ENCODE data around the gene C17orf100. TPM values are rescaled to one million over a fixed set of nuclear protein-coding genes. Genes with fewer than 3 reads are reported as not detected.

C17orf100 gene
- total and polyA plus RNA-seq, 2 of the 13 experiments (the other 11 are each of a cell fraction or from before 2014, with no cell fraction given), result 3.6 to 8.7 TPM

GRCh38 chr17:6666077-6666521 lies 14.5 kb downstream of the C17orf100 start (continued):
- TF ChIP-seq SRF (IDR thresholded peaks at IDR 0.05; ENCODE audit: low read depth, low read length), result no peak
- no peak for TF ChIP-seq MYNN (CRISPR knock-in tag; IDR thresholded peaks at IDR 0.05; ENCODE audit: low read depth)
- no peak for TF ChIP-seq MEIS1 (CRISPR knock-in tag; IDR thresholded peaks at IDR 0.05; ENCODE audit: borderline replicate concordance)
- no peak for TF ChIP-seq ZNF629 (CRISPR knock-in tag; conservative IDR thresholded peaks at IDR 0.05)
- TF ChIP-seq, protein P1, sequence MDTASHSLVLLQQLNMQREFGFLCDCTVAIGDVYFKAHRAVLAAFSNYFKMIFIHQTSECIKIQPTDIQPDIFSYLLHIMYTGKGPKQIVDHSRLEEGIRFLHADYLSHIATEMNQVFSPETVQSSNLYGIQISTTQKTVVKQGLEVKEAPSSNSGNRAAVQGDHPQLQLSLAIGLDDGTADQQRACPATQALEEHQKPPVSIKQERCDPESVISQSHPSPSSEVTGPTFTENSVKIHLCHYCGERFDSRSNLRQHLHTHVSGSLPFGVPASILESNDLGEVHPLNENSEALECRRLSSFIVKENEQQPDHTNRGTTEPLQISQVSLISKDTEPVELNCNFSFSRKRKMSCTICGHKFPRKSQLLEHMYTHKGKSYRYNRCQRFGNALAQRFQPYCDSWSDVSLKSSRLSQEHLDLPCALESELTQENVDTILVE (CRISPR knock-in tag; IDR thresholded peaks at IDR 0.05), result peak; percentile 44; the same call in 1 of the 2 replicates
- TF ChIP-seq, protein P2, sequence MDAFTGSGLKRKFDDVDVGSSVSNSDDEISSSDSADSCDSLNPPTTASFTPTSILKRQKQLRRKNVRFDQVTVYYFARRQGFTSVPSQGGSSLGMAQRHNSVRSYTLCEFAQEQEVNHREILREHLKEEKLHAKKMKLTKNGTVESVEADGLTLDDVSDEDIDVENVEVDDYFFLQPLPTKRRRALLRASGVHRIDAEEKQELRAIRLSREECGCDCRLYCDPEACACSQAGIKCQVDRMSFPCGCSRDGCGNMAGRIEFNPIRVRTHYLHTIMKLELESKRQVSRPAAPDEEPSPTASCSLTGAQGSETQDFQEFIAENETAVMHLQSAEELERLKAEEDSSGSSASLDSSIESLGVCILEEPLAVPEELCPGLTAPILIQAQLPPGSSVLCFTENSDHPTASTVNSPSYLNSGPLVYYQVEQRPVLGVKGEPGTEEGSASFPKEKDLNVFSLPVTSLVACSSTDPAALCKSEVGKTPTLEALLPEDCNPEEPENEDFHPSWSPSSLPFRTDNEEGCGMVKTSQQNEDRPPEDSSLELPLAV (CRISPR knock-in tag; conservative IDR thresholded peaks at IDR 0.05; ENCODE audit: low read depth), result no peak
- TF ChIP-seq ZNF230 (CRISPR knock-in tag; IDR thresholded peaks at IDR 0.05), result no peak
- no peak for TF ChIP-seq SKI (IDR thresholded peaks at IDR 0.05; ENCODE audit: partially characterized antibody)
- TF ChIP-seq GATA4 (IDR thresholded peaks at IDR 0.05; ENCODE audit: borderline replicate concordance, low read depth), result no peak
- TF ChIP-seq, protein P3, sequence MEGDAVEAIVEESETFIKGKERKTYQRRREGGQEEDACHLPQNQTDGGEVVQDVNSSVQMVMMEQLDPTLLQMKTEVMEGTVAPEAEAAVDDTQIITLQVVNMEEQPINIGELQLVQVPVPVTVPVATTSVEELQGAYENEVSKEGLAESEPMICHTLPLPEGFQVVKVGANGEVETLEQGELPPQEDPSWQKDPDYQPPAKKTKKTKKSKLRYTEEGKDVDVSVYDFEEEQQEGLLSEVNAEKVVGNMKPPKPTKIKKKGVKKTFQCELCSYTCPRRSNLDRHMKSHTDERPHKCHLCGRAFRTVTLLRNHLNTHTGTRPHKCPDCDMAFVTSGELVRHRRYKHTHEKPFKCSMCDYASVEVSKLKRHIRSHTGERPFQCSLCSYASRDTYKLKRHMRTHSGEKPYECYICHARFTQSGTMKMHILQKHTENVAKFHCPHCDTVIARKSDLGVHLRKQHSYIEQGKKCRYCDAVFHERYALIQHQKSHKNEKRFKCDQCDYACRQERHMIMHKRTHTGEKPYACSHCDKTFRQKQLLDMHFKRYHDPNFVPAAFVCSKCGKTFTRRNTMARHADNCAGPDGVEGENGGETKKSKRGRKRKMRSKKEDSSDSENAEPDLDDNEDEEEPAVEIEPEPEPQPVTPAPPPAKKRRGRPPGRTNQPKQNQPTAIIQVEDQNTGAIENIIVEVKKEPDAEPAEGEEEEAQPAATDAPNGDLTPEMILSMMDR (CRISPR knock-in tag; IDR thresholded peaks at IDR 0.05), result peak; percentile 98
- 0 out of 2 replicates have a peak, but pooled peaks have one; percentile 42 for TF ChIP-seq MIXL1 (CRISPR knock-in tag; IDR thresholded peaks at IDR 0.05)
- no peak for TF ChIP-seq MAFG (CRISPR knock-in tag; IDR thresholded peaks at IDR 0.05)
- TF ChIP-seq TGIF2 (CRISPR knock-in tag; IDR thresholded peaks at IDR 0.05), result no peak
- TF ChIP-seq RXRB (CRISPR knock-in tag; IDR thresholded peaks at IDR 0.05; ENCODE audit: borderline replicate concordance), result peak; percentile 44; the same call in 1 of the 2 replicates
- TF ChIP-seq ZNF598 (CRISPR knock-in tag; IDR thresholded peaks at IDR 0.05; ENCODE audit: borderline replicate concordance), result 0 out of 2 replicates have a peak, but pooled peaks have one; percentile 52
- no peak for TF ChIP-seq ZNF263 (CRISPR knock-in tag; IDR thresholded peaks at IDR 0.05)
- 0 out of 2 replicates have a peak, but pooled peaks have one; percentile 30 for TF ChIP-seq CBX5 (CRISPR knock-in tag; IDR thresholded peaks at IDR 0.05; ENCODE audit: borderline replicate concordance)
- TF ChIP-seq, protein P4, sequence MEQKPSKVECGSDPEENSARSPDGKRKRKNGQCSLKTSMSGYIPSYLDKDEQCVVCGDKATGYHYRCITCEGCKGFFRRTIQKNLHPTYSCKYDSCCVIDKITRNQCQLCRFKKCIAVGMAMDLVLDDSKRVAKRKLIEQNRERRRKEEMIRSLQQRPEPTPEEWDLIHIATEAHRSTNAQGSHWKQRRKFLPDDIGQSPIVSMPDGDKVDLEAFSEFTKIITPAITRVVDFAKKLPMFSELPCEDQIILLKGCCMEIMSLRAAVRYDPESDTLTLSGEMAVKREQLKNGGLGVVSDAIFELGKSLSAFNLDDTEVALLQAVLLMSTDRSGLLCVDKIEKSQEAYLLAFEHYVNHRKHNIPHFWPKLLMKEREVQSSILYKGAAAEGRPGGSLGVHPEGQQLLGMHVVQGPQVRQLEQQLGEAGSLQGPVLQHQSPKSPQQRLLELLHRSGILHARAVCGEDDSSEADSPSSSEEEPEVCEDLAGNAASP (CRISPR knock-in tag; IDR thresholded peaks at IDR 0.05; ENCODE audit: borderline replicate concordance), result peak; percentile 70
- TF ChIP-seq ZNF33B (CRISPR knock-in tag; IDR thresholded peaks at IDR 0.05), result 0 out of 2 replicates have a peak, but pooled peaks have one; percentile 31
- no peak for TF ChIP-seq HHEX (CRISPR knock-in tag; IDR thresholded peaks at IDR 0.05)
- peak; percentile 68; the same call in 1 of the 2 replicates for TF ChIP-seq ZFX (CRISPR knock-in tag; IDR thresholded peaks at IDR 0.05; ENCODE audit: low read depth)
- TF ChIP-seq RFXAP (CRISPR knock-in tag; IDR thresholded peaks at IDR 0.05; ENCODE audit: borderline replicate concordance), result 0 out of 2 replicates have a peak, but pooled peaks have one; percentile 29
- peak; percentile 44; the same call in 1 of the 2 replicates for TF ChIP-seq YEATS2 (CRISPR knock-in tag; IDR thresholded peaks at IDR 0.05; ENCODE audit: borderline replicate concordance)
- no peak for TF ChIP-seq NONO (IDR thresholded peaks at IDR 0.05)
- no peak; the same call in 1 of the 2 replicates for TF ChIP-seq NONO (CRISPR knock-in tag; conservative IDR thresholded peaks at IDR 0.05)
- TF ChIP-seq FOXO1 (CRISPR knock-in tag; IDR thresholded peaks at IDR 0.05), result 0 out of 2 replicates have a peak, but pooled peaks have one; percentile 21
